KBM-7 (cell line): ENCODE results near the gene PGM5.
"Not testable (repeated sequence)": the region's sequence is repeated elsewhere in the genome, so short reads cannot be mapped to it uniquely, and the experiment has no call there.

Experiments
- DNase-seq: peaks from one replicate; pipeline ENCODE4 v3.0.0-alpha.2; 2015
- in situ Hi-C: fragments of 300-500 bp; cut with MboI; formaldehyde crosslinking; loops from 2 replicates; pipeline ENCODE4 v1.14.3; 2020; ENCODE audit warnings: low sequenced_read_pairs, low pct_unique_long_range_greater_than_20kb, mixed read lengths

The PGM5 gene

GRCh38 chr9:68356380-68357118 is at the start of gene PGM5:
TSS of gene PGM5 (plus strand) at chr9:68356611. CDS start at chr9:68357128, 517 bp downstream.
- in situ Hi-C loops, DNase-seq: not testable (repeated sequence)

- in situ Hi-C loops, DNase-seq: not testable (repeated sequence)
Measured at GRCh38 chr9:68307127-68307526, 49.3 kb upstream of the PGM5 start.

- in situ Hi-C loops, DNase-seq: not testable (repeated sequence)
Measured at GRCh38 chr9:68307654-68308053, 48.8 kb upstream of the PGM5 start.

GRCh38 chr9:68311208-68311607 is 45.2 kb upstream of the PGM5 start:
- in situ Hi-C loops, DNase-seq: not testable (repeated sequence)

GRCh38 chr9:68318209-68318608 is 38.2 kb upstream of the PGM5 start:
- DNase-seq, in situ Hi-C loops: not testable (repeated sequence)

- DNase-seq, in situ Hi-C loops: not testable (repeated sequence)
Measured at GRCh38 chr9:68323749-68324148, 32.7 kb upstream of the PGM5 start.

- in situ Hi-C loops, DNase-seq: not testable (repeated sequence)
Measured at GRCh38 chr9:68324518-68324917, 31.9 kb upstream of the PGM5 start.

GRCh38 chr9:68329106-68329505 is 27.3 kb upstream of the PGM5 start:
- in situ Hi-C loops, DNase-seq: not testable (repeated sequence)

GRCh38 chr9:68330531-68331173 is 25.8 kb upstream of the PGM5 start:
- DNase-seq, in situ Hi-C loops: not testable (repeated sequence)

- DNase-seq, in situ Hi-C loops: not testable (repeated sequence)
Measured at GRCh38 chr9:68332122-68332521, 24.3 kb upstream of the PGM5 start.

- in situ Hi-C loops, DNase-seq: not testable (repeated sequence)
Measured at GRCh38 chr9:68335935-68336334, 20.5 kb upstream of the PGM5 start.

- in situ Hi-C loops, DNase-seq: not testable (repeated sequence)
Measured at GRCh38 chr9:68336639-68337339, 19.6 kb upstream of the PGM5 start.

GRCh38 chr9:68338000-68338399 is 18.4 kb upstream of the PGM5 start:
- DNase-seq, in situ Hi-C loops: not testable (repeated sequence)

- in situ Hi-C loops, DNase-seq: not testable (repeated sequence)
Measured at GRCh38 chr9:68342265-68343025, 14.0 kb upstream of the PGM5 start.

GRCh38 chr9:68343242-68343641 is 13.2 kb upstream of the PGM5 start:
- DNase-seq, in situ Hi-C loops: not testable (repeated sequence)

GRCh38 chr9:68343992-68344391 is 12.4 kb upstream of the PGM5 start:
- DNase-seq, in situ Hi-C loops: not testable (repeated sequence)

- DNase-seq, in situ Hi-C loops: not testable (repeated sequence)
Measured at GRCh38 chr9:68351689-68352088, 4.7 kb upstream of the PGM5 start.

- in situ Hi-C loops, DNase-seq: not testable (repeated sequence)
Measured at GRCh38 chr9:68355993-68356379, 425 bp upstream of the PGM5 start.

GRCh38 chr9:68357119-68357714 is 806 bp downstream of the PGM5 start:
- in situ Hi-C loops, DNase-seq: not testable (repeated sequence)
